GM18511 (cell line): ENCODE results near the gene QRFP.

Experiments used
- ATAC-seq: cut with Tn5 transposase; IDR thresholded peaks from one replicate; pipeline ENCODE4 v1.9.1; 2021; ENCODE audit warnings: mild to moderate bottlenecking, moderate library complexity; ENCODE audit not compliant: unreplicated experiment

QRFP gene

DNA sequence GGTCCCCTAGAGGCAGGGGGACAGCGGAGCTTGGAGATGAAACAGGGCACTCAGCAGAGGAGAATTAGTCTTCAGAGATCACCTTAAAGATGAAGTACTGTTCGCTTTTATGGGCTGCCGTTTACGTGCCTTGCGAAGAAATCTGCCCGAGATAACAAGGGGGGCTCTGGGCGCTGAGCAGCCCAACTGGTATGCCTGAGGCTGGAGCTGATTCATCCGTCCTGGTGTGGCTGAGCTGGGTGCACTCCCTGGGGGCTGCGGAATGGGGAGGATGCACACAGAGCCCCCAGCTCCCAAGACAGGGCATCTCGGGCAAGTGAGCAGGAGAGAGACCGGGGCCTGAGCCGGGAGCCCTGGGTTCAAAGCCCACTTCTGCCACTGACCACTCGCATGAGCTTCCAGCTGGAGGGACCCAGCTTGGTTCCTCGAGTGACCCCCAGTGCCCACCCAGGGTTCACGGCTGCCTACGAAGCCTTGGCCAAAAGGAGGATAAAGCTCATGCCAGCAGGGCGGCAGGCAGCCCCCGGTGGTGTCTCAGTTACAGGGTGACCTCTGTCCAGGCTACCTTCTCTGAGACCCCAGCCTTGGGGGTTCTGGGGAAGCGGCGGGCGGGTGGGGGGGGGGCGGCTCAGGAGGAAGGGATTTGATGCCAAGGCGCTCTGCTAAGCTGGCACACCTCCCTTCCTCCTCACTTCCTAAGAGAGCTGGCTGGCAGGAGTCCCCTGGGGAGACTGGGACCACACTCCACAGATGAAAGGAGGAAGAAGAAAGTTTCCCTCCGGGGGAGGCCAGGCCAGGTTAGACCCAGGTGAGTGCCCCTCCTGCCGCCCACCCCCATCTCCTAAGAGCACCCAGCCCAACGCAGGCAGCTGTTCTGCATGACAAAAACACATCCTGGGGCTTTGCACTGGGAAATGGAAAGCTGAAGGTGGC is 36.8 kb upstream of the QRFP start:
- ATAC-seq = no peak

DNA sequence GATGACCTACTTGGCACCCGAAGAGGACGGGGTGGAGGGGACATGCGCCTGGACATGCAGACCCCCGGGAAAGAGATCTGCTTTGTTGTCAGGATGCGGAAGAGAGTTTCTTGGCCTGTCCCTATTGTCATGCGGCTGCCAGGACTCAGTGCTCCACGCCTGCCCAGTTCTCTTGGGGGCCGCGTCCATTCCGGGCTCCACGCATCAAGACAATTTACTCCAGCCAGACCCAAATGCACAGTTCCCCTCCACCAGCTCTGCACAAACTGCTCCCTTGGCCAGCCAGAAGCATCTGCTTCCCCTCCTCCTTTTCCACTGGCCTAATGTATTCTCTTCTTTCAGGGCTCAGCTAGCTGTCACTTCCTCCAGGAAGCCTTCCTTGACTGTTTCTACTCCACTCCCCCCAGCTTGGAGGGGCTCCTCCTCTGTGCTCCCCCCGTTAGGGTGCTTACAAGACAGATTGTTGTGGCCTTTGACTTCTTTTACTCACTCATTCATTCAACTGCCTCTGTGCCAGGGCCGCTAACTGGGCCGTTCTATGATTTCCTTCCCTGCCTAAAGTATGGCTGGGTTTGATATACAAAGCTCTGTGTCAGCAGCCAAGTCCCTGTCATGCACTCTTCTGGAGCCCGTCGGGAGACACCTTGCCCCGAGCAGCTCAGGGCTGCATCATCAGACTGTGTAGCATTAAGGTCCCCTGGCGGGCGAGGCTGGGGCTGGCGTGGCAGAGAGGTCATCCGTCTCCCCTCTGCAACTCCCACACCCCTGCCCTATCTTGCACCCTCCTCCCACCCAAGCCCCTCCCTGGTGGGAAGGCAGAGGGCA is 35.9 kb upstream of the QRFP start:
- no peak for ATAC-seq

DNA sequence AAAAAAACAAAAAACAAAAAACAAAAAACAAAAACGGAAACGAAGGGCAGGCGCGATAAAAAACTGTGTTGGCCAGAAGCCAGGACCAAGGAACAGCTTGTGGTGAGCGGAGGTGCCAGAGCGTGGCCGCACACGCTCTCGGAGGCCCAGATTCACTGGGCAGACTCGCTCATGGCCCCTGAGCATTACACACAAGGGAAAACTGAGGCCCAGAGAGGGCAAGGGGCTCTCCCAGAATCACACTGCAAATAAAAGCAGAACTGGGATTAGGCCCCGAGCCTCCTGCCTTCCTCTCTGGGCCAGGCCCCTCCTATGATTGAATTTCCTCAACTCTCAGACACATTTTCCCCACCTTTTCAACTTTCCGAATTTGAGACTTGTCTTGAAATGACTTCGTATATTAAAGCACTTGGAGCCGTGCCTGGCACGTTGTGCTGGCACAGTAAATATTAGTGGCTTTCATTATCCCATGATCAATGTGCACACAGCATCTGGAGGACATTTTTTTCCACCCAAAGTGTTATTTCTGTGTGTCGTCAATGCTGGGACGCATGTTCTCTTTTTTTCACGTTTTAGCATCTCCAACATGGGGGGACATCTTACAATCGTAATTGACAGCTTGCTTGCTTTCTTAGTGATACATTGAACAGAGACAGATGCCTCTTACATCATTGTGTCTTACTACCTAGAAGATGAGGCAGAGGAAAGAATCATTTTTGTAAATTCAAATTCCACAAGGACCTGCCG is 35.1 kb upstream of the QRFP start:
- ATAC-seq = peak; percentile 69

DNA sequence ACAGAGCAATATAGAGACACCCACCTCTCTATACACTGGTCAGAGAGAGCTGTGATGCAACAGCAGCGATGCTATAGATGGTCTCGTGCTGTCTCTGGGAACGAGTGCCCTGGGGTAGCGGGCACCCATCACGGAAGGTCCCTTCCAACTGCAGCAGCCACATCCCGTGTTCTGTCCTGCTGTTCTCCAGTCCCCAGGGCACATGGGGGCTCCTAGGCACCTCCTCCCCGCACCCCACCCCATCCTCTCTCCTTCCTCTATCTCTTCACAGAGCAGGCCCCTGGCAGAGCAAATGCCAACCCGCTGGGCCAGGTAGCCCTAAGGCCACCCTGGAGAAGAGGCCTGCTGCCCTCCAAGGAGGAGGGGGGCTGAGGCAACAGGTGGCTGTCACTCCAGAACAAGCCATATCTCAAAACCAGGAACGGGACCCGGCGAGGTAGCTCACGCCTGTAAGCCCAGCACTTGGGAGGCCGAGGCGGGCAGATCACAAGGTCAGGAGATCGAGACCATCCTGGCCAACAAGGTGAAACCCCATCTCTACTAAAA is 34.3 kb upstream of the QRFP start:
- no peak for ATAC-seq

DNA sequence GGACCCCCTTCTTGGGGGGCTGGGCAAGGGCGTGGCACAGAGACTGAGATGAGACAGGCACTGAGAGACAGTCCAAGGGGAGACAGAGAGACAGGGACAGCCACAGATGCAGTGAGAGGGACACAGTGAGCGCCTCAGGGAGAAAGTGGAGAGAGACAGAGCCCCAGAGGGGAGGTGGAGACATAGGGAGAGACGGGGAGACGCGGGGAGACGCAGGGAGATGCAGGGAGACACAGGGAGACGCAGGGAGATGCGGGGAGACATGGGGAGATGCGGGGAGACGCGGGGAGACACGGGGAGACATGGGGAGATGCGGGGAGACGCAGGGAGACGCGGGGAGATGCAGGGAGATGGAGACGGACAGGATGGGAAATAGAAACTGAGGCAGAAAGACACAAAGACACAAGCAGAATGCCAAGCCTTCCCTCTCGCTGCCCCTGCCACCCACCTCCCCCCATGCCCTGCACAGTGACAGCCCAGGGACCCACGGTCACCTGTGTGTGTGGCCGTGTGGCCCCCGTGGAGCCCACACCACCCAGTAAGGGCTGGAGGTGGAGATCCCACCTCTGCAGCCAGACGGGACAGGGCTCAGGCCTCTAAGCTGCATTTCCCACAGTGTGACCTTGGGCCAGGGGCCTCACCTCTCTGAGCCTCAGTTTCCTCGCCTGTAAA is 33.7 kb upstream of the QRFP start:
- ATAC-seq = no peak

DNA sequence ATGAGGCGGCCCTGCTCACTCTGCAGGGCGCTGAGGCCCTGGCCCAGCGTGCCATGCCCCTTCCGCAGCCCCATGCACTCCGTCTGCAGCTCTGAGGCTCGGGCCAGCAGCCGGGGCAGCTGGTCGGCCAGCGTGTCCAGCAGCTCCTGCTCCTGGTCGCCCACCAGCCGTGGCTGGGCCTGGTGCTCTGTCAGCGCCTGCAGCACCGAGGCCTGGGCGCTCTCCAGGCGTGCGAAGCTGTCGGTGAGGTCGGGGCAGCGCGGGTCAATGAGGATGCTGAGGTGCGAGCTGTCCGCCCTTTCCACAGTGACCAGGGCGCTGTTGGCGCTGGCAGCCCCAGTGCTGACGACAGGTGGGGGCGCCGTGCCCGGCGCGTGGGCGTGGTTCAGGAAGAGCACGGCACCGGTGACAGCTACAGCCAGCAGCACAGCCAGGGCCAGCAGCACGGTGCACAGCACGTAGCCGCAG is 33.0 kb upstream of the QRFP start:
- no peak for ATAC-seq

DNA sequence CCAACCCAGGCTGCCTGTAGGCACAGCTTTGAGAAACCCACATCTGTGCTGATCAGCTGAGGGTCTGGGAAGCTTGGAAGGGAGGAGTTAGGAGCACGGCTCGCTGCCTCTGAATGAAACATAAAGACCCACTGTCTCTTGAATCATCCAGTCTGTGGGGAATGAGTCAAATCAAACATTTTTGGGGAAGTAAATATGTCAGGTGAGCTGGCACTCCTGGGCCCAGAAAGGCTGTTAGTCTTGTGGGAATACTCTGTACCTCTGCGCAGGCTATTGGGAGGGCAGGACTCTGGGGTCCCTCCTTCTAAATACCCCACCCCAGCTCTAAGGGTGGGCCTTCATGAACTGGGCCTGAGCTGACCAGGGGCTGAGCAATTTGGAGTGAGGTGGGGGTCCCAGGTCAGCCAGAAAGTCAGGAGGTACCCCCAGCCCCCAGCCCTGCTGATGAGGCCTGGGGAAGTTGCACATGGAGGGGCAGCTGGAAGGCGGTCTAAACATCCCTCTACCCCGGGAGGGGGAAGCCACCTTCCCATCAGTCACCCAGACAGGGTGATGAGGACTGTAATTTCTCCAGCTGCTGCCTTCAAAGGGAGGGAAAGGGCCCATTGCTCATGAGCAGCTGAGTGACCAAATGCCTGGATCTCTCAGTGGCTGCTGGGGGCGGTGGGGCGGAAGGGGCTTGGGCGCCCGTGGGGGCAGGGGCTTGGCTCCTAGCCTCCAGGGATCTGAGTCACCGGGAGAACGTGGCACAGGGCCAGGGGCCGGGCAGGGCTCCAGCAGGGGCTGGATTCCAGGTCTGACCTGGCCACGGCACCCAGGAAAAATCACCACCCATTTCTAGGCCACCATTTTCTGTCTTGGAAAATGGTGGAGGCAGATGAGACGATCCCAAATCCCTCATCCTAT is 31.6 kb upstream of the QRFP start:
- ATAC-seq = peak; percentile 62

DNA sequence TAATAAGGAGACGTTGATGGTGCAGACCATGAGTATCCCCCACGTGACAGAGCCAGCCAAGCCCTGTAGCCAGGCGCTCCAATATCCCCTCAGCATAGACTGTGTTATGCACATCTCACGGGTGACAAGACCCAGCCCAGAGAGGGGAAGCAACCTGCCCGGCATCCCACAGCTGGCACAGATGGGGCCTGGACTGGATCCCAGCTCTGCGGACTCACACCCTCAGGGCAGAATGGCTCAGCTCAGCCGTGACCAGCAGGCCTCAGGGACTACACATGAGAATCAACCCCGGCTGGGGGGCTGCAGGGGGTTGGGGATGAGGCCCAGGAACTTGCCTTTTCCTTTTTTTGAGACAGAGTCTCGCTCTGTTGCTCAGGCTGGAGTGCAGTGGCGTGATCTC is 30.7 kb upstream of the QRFP start:
- ATAC-seq = no peak

DNA sequence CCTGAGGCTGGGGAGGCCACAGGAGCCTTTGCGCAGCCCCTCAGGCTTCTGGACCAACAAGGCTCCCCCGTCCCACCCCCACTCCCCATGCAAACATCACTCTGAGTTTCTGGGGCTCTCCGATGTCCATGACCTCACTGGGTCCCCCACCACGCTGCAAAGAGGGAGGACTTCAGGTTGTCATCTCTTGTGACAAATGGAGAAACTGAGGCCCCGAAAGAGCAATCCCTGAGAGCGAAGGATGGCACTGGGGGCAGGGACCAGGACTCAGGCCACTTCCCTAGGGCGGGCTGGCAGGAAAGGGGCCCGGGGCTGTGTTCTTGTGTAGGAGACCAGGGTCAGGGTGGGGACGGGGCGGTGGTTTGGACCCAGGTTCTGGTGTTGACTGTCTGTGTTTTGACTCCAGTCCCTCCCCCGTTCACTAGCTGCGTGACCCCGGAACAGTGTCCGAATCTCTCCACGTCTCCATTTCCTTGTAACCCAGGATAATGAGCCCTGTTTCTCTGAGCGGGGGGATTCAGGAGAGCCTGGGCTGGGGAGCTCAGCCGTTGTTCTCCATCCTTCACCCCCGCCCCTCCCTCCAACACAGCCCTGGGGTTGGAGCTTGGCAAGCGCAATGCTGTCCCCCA is 28.6 kb upstream of the QRFP start:
- ATAC-seq = no peak

DNA sequence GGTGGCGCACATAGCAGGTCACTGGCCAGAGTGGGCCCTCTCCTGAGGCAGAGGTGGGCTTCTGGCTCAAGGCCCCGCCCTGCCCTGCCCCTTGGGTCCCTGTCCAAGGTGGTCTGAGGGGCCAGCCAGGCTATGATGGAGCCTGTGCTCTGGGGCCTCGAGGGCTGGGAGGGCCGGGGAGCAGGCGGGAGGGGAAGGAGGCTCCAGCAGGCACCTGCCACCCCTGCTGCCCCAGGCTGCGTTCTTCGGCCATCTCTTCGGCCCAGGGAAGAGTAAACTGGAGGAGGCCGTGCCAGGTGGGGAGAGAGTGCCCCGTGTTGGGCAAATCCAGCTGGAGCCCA is 27.8 kb upstream of the QRFP start:
- ATAC-seq = no peak

DNA sequence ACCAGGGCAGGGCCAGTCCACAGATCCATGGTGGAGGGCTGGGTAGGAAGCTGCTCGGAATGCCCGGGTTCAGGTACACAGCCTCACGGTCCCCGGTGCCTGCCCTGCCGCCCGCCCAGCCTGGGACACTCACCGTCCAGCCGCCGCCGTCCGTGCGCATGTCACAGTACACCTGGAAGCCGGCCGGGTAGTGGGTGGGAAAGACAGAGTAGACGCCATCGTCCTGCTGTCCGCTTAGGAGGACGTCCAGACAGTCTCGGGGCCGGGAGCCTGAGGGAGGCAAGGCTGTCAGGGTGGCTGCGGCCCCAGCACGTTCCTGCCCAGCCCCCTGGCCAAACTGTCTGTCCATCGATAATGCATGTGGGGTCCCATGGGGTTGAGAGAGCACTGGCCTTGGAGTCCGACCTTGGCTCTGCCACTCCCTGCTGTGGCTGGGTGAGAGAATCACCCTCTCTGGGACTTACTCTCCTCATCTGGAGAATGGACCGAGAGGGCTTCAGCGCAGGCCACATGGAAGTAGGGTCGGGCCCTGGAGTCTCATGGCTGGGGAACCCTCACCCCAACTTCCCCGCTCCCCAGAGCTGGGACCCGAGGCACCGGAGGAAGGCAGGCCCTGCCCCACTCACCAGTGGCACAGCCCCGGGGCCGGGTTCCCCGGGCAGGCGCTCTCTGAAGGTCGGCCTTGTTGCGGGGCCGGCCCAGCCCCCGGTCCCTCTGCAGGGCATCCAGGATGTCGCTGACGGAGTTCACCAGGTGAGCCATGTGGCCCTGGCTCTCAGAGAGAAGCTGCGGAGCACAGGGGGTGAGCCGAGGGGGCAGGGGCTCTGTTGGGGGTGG is 27.2 kb upstream of the QRFP start:
- no peak for ATAC-seq

DNA sequence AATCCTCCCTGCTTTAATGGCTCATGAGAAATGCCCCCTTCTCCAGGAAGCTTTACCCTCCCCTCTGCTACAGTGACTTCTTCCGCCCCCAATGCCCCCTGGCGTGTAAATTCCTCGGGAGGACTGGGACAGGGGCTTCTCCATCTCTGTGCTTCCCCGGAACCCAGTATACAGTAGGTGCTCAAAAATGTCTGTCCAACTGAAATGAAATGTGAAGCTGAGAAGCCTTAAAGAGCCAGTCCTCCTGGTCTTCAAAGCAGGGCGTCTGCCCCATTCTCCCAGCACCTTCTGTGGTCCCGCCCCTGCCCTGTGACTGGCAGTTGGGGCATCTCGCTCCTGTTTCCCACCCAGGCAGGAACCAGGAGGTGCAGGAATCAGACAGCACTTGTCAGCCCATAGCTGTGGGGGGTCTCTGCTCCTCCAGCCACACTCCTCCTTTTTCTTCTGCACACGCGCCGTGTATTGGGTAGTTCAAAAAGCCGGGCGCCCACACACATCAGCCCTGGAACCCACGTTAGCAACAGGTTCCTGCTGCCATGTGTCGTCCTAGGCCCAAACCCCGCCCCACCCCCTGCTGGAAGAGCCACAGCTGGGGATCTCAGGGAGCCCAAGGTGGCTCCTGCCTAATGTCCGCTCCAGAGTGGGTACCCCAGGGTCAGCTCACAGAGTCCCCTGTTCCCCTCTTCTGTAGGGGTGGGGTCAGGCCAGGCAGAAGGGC is 26.4 kb upstream of the QRFP start:
- ATAC-seq = no peak

DNA sequence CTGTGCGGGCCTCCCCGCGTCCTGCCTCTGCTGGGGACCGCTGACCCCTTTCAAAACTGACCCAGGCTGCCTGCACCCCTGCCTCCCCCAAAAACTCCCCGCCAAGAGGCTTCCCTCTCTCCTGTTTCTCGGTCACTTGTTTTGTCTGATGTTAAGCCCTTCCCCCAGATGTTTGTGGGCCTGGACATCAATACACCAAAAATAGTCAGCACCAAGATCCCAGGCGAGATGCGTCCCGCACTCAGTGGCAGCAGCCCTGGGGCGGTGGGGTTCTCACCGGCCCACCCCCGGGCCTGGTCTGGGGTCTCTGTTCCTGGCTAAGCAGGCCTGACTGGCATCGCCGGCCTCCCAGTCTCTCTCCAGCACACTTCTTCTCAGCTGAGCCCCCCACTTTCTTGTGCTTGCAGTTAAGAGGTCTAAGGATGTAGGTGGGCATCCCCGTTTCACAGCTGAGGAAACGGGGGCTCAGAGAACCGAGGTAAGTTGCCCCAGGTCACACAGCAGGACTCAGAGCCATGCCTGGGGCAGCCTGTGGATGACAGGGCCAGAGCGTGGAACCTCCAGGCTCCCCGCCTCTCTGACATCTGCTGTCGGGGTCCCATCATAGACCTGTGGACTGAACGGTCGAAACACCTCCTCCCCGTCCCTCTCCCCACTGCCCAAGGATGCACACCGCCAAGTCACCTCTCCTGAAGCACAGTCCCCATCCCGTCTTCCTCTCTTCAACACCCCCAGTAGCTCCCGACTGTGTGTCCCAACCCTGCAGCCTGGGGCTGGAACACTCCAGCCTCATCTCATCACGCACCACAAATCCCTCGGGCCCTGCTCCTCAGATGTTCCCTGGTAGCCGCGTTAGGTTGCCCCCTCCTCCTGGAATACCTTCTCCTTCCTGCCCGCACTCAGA is 25.6 kb upstream of the QRFP start:
- no peak for ATAC-seq

DNA sequence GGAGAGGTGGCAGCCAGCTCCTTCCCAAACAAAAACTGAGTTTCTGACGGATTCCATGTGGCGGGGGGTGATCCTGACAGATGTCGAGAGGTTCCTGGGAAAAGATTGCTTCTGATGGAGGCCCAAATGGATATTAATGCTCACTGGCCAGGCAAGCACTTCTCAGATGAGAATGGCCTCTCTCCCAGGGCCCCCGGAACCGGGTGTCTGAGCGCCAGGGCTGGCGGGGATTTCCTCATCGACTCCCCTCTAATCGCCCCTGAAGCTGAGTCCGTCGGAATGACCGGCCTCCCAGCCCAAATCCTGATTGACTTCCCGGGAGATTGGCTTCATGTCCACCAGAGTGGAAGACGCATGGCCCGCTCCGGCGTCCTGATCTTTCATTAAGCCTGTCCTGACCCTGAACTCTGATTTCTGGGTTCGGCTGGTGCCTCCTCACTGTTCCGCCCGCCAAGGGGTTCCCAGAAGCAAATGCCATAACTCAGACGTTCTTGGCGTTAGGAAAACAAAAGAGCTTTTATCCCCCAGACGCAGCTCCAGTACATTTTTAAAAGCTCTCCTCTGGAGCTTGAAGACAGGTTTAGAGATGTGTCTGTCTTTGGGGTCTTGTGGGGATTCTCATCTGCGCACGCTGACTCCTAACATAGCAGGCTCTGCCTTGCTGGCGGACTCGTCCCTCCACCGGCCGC is 24.8 kb upstream of the QRFP start:
- ATAC-seq = no peak

DNA sequence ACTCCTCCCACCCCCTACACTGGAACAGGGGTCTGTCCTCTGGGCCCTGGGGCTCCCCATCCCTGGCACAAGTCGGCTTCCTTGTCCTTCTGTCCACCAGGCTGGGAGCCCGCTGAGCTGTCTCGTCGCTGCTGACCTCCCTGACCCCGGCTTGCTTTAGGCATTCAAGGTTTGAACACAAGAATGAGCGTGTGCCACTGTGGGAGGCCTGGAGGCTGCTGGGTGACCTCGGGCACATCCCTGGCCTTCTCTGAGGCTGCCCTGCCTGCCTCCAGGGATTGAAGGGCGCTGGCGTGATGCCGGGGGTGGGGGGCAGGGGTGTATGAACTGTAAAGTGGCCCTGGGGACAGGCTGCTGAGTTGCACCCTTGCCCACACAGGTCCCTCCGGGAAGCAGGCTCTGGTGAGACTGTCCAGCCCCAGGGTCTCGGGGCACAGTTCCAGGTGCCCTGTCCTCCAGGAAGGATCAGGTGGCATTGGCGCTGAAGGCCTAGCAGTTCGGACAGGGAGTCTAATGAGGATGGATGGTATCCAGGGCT is 24.2 kb upstream of the QRFP start:
- no peak for ATAC-seq

DNA sequence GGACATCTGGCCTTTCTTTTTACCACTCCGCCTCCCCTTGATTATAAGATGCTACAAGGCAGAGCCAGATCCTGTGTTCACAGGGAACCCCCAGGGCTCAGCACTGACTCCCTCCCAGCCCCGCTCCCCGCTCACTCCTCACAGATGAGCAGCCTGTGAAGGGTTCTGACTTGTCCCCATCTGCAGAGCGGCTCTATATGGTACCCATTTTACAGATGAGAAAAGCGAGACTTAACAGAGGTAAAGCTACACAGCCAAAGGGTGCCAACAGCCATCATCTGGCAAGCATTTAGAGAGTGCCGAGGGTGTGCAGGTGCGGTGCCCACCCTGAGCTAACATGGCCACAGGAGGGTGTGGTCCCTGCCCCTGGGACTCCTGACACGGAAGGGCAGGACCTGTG is 23.6 kb upstream of the QRFP start:
- ATAC-seq = no peak
